HUDEP-2 (cell line): ENCODE data around the gene NR1D2.
"Not testable (repeated sequence)": the region's sequence is repeated elsewhere in the genome, so short reads cannot be mapped to it uniquely, and the experiment has no call there.

Experiments
- DNase-seq, 76 experiments: peaks; one replicate each; lab custom pipeline; 2025; ENCODE audit not compliant: unreplicated experiment in 76 of 76; lab: John Stamatoyannopoulos, UW

NR1D2 gene

GRCh38 chr3:23999012-23999641, 54.0 kb downstream of the NR1D2 start:
- DNase-seq: peak in 55 of 76 experiments; percentile 2 to 68 (median 38)

DNA sequence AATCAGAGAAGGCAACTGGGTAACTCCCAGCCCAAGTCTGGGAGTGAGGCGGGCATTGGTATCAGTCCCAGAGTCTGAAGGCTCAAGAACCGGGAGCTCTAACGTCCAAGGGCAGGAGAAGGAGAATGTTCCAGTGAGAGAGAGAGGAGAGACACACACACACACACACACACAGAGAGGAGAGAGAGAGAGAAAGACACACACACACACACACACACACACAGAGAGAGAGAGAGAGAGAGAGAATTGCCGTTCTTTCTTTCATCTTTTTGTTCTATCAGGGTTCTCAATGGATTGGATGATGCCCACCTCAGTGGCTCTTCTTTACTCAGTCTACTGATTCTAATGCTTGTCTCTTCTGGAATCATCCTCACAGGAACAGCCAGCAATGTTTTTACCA, 57.0 kb downstream of the NR1D2 start:
- DNase-seq: no peak

- DNase-seq: no peak
Observed at GRCh38 chr3:24003466-24003865, 58.4 kb downstream of the NR1D2 start.

GRCh38 chr3:24004171-24004938, 59.3 kb downstream of the NR1D2 start:
- DNase-seq: no peak

DNA sequence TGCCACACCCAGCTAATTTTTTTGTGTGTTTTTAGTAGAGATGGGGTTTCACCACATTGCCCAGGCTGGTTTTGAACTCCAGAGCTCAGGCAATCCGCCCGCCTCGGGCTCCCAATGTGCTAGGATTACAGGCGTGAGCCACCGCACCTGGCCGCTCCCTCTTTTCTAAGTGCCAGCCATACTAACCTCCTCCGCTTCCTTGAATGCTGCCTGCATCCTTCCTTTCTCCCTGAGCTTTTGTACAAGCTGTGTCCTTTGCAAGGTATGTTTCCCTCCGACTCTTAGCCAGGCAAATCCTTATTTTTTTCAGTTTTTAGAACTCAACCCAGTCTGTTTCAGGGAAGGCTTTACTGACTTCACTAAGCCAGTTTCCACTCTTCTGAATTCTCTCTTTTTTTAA, 60.6 kb downstream of the NR1D2 start:
- no peak for DNase-seq

GRCh38 chr3:24010834-24011233, 65.7 kb downstream of the NR1D2 start:
- not testable (repeated sequence) for DNase-seq

DNA sequence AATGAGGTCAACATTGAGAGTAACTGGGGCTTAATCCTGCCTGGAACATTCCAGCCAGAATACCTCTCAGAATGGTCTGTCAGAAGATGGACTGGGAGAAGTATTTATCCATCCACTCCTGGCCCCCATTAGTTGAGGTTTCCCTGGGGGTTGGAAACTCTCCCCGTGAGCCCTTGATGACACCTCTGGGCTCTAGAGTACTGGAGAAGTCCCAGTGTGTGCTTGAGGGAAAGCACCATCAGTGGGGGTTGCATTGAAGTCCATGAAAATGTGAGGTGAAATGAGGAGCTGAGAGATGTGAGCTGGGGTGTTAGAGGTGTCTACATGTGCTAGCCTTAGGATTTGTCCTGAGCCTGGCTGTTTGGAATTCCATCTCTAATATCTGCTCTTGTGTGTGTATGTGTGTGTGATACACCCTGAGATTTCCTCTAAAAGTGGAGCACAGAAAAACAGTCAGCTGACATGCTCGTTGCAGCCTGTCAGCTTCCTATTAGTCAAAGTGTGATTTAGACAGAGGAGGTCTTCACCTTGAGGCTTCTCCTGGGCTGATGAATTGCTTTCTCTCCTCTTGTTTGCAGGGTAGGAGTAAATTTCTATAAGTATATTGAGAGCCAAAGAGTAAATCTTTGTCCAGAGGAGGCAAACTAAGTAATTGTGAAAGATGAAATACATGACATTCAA, 67.6 kb downstream of the NR1D2 start:
- no peak for DNase-seq

- DNase-seq: no peak
Observed at GRCh38 chr3:24017305-24017704, 72.2 kb downstream of the NR1D2 start.

DNA sequence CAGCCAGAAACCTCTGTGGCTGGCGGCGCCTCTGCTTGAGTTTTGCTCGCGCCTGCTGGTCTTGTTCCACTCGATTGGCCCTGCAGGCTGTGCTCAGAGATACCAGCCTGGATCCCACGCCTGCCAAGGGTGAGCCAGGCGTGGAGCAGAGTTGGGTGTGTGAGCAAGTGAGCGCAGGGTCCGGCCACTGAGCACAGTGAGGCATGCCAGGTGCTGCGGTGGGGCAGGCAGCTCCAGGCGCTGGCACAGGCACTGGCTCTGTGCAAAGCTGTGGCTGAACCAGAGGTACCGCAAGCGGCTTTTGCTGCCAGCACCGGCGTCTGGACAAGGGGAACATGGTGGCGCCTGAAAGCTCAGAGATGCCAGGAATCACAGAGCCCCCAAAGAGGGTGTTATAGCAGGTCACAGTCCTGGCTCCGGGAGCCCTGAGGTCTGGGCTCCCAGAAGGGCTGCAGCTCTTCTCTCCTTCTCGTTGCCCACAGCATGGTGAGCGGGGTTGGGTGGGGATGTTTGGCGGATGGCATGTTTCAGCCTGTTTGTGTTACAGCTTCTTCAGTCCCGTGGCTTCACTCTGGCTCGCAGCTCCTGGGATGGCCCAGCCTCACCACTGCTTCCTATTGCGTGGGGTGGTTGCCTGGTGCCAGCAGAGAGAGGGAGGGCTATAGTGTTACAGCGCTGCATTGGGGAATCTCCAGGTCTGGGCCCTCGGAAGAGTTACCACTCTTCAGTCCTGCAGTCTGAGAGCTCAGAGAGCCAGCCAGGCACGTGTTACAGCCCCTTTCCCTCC, 73.9 kb downstream of the NR1D2 start:
- DNase-seq: no peak

DNA sequence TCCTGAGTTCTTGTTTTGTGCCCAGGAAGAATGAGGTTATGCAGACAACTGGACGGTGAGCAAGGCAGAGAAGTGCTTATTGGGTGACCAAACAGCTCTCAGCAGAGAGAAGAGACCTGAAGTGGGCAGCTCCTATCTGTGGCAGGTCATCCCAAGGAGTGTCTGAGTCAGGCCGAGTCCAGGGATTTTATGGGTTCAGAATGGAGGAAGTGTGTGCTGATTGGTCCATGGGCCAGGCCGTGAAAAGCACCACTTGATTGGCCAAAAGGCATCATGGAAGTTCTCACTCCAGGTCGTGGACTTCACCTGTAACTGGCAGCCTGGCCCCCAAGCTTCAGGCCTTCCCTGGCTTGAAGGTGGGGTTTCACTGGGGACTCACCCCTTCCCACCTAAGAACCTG, 74.5 kb downstream of the NR1D2 start:
- no peak for DNase-seq

DNA sequence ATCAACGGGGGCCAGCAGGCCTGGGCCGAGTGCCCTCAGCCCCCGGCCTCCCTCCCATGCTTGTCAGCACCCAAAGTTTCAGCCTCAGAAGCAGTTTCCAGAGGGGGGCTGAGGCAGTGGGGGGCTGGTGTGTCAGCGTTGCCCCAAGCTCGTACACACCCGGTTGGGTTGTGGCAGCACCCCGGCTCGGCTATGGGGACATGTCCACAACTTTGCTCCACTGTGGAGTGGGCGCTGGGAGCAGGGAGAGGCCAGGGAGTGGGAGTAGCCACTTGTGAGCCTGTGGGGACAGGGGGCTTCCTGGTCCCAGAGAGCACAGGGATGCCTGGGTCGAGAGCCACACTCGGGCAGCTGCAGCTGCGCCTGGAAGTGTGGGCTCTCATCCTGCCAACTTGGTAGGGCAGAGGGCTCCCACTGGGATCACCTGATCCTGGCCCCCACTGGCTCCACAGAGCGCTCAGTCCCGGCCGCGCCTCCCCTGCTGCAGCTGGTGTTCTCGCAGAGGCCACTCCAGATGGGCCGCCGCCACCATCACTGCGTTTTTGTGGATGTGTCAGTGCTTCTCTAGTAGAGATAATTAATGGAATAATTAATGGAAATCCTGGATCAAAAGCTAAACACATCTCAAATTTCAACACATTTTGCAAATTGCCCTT, 75.1 kb downstream of the NR1D2 start:
- DNase-seq: no peak

GRCh38 chr3:24023197-24023596, 78.1 kb downstream of the NR1D2 start:
- DNase-seq: no peak

DNA sequence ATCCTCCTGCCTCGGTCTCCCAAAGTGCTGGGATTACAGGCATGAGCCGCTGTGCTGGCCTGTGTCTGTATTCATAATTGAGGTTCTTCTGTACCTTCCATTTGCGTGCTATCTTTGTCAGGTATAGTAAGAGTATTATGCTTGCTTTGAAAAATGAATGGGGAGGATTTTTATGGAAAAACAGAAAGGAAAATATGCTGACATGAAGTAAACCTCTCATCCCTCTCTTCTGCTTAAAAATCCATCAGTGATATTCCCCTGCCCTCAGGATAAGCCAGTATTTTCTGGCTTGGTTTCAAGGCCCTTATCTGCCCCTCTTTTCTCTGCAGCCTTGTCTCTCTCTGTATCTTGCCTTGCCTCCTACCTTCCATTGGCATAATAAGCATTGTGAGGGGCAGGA, 80.7 kb downstream of the NR1D2 start:
- no peak for DNase-seq

GRCh38 chr3:24026665-24027064, 81.6 kb downstream of the NR1D2 start:
- DNase-seq: not testable (repeated sequence)

DNA sequence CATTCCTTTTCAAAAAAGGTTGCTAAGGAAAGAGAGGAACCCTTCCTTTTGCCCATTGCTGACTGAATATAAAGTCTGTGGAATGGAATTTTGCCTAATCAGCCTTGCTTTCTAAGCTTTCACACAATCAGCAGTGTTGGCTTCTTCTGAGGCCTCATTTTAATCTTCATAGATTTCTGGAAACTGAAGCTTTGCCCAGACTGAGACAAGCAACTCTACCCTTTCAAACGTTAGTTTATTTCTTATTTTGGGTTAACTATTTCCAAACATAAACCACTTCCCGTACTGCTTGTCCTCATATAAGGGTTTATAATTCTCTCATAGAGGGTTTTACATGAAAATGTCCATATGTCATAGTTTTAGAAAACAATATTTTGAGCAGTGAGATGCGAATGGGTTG, 82.9 kb downstream of the NR1D2 start:
- no peak for DNase-seq
